ENCODE data around the gene PDE6B.
"Not testable (repeated sequence)": the region's sequence is repeated elsewhere in the genome, so short reads cannot be mapped to it uniquely, and the experiment has no call there.

PDE6B gene

GRCh38 chr4:703336-704197 is 78.2 kb downstream of the PDE6B start:
- no peak overlapping the region for H3K4me3 ChIP-seq (ENCODE audit: low read length)
- H3K27ac ChIP-seq (ENCODE audit: low read depth, low read length): no peak overlapping the region
- no peaks in the 10 kb centered on the region for H3K27me3 ChIP-seq (ENCODE audit: control insufficient read depth, insufficient read depth, low read length)
- H3K4me1 ChIP-seq (ENCODE audit: control insufficient read depth, insufficient read depth, low read length): peaks cover 12% of the 10 kb centered on the region
- no peak overlapping the region for H3K9ac ChIP-seq (ENCODE audit: low read length)
- H3K36me3 ChIP-seq (ENCODE audit: control insufficient read depth, insufficient read depth, low read length): no peaks in the 10 kb centered on the region

GRCh38 chr4:704198-704891 is 79.0 kb downstream of the PDE6B start:
- Histone ChIP-seq H3K9ac (ENCODE audit: low read length) (no peak overlapping the region), H3K27me3 (ENCODE audit: control insufficient read depth, insufficient read depth, low read length) (no peaks in the 10 kb centered on the region), H3K27ac (ENCODE audit: low read depth, low read length) (no peak overlapping the region), H3K4me1 (ENCODE audit: control insufficient read depth, insufficient read depth, low read length) (peaks cover 13% of the 10 kb centered on the region), H3K36me3 (ENCODE audit: control insufficient read depth, insufficient read depth, low read length) (no peaks in the 10 kb centered on the region), H3K4me3 (ENCODE audit: low read length) (no peak overlapping the region)

GRCh38 chr4:704971-705277 is 79.6 kb downstream of the PDE6B start:
- Histone ChIP-seq H3K4me3 (ENCODE audit: low read length) (peak overlapping the region; percentile 81), H3K4me1 (ENCODE audit: control insufficient read depth, insufficient read depth, low read length) (peaks cover 13% of the 10 kb centered on the region), H3K27me3 (ENCODE audit: control insufficient read depth, insufficient read depth, low read length) (no peaks in the 10 kb centered on the region), H3K27ac (ENCODE audit: low read depth, low read length) (no peak overlapping the region), H3K9ac (ENCODE audit: low read length) (peak overlapping the region; percentile 3), H3K36me3 (ENCODE audit: control insufficient read depth, insufficient read depth, low read length) (no peaks in the 10 kb centered on the region)

- Histone ChIP-seq H3K36me3 (ENCODE audit: control insufficient read depth, insufficient read depth, low read length) (no peaks in the 10 kb centered on the region), H3K27ac (ENCODE audit: low read depth, low read length) (peak within 1 kb of the TSS; percentile 72), H3K4me3 (ENCODE audit: low read length) (peak within 1 kb of the TSS; percentile 88), H3K4me1 (ENCODE audit: control insufficient read depth, insufficient read depth, low read length) (peaks cover 13% of the 10 kb centered on the region), H3K9ac (ENCODE audit: low read length) (peak within 1 kb of the TSS; percentile 93), H3K27me3 (ENCODE audit: control insufficient read depth, insufficient read depth, low read length) (no peaks in the 10 kb centered on the region)
Observed at GRCh38 chr4:705278-706082, 80.1 kb downstream of the PDE6B start, which contains the start of gene PCGF3. Gene PCGF3 (plus strand): TSS chr4:705832. CDS start chr4:733681, 27,849 bp downstream.

GRCh38 chr4:706083-706633 is 80.8 kb downstream of the PDE6B start:
- peak overlapping the region; percentile 72 for H3K27ac ChIP-seq (ENCODE audit: low read depth, low read length)

GRCh38 chr4:706834-707598 is 81.6 kb downstream of the PDE6B start:
- H3K27me3 ChIP-seq (ENCODE audit: control insufficient read depth, insufficient read depth, low read length): no peaks in the 10 kb centered on the region
- H3K4me1 ChIP-seq (ENCODE audit: control insufficient read depth, insufficient read depth, low read length): peaks cover 13% of the 10 kb centered on the region
- H3K9ac ChIP-seq (ENCODE audit: low read length): peak overlapping the region; percentile 36
- H3K27ac ChIP-seq (ENCODE audit: low read depth, low read length): no peak overlapping the region
- H3K36me3 ChIP-seq (ENCODE audit: control insufficient read depth, insufficient read depth, low read length): no peaks in the 10 kb centered on the region
- peak overlapping the region; percentile 72 for H3K4me3 ChIP-seq (ENCODE audit: low read length)

More at GRCh38 chr4:706083-706633, 80.8 kb downstream of the PDE6B start:
- Histone ChIP-seq H3K4me3 (ENCODE audit: low read length) (peak overlapping the region; percentile 88), H3K9ac (ENCODE audit: low read length) (peak overlapping the region; percentile 93), H3K4me1 (ENCODE audit: control insufficient read depth, insufficient read depth, low read length) (peaks cover 13% of the 10 kb centered on the region)
- not testable (repeated sequence) for H3K27me3 ChIP-seq (ENCODE audit: control insufficient read depth, insufficient read depth, low read length); H3K36me3 ChIP-seq (ENCODE audit: control insufficient read depth, insufficient read depth, low read length)

GRCh38 chr4:707929-708630 is 82.7 kb downstream of the PDE6B start:
- H3K4me3 ChIP-seq (ENCODE audit: low read length): peak overlapping the region; percentile 21
- H3K4me1 ChIP-seq (ENCODE audit: control insufficient read depth, insufficient read depth, low read length): peaks cover 13% of the 10 kb centered on the region
- no peaks in the 10 kb centered on the region for H3K36me3 ChIP-seq (ENCODE audit: control insufficient read depth, insufficient read depth, low read length)
- no peaks in the 10 kb centered on the region for H3K27me3 ChIP-seq (ENCODE audit: control insufficient read depth, insufficient read depth, low read length)
- H3K9ac ChIP-seq (ENCODE audit: low read length): no peak overlapping the region
- no peak overlapping the region for H3K27ac ChIP-seq (ENCODE audit: low read depth, low read length)

GRCh38 chr4:708631-708933 is 83.2 kb downstream of the PDE6B start:
- Histone ChIP-seq H3K36me3 (ENCODE audit: control insufficient read depth, insufficient read depth, low read length) (no peaks in the 10 kb centered on the region), H3K9ac (ENCODE audit: low read length) (no peak overlapping the region), H3K4me3 (ENCODE audit: low read length) (no peak overlapping the region), H3K4me1 (ENCODE audit: control insufficient read depth, insufficient read depth, low read length) (peaks cover 13% of the 10 kb centered on the region), H3K27me3 (ENCODE audit: control insufficient read depth, insufficient read depth, low read length) (no peaks in the 10 kb centered on the region), H3K27ac (ENCODE audit: low read depth, low read length) (no peak overlapping the region)

- Histone ChIP-seq H3K4me1 (ENCODE audit: control insufficient read depth, insufficient read depth, low read length) (peaks cover 13% of the 10 kb centered on the region), H3K27me3 (ENCODE audit: control insufficient read depth, insufficient read depth, low read length) (no peaks in the 10 kb centered on the region), H3K9ac (ENCODE audit: low read length) (no peak overlapping the region), H3K36me3 (ENCODE audit: control insufficient read depth, insufficient read depth, low read length) (no peaks in the 10 kb centered on the region), H3K4me3 (ENCODE audit: low read length) (no peak overlapping the region), H3K27ac (ENCODE audit: low read depth, low read length) (no peak overlapping the region)
Observed at GRCh38 chr4:709348-709747, 84.0 kb downstream of the PDE6B start.

GRCh38 chr4:710116-710515 is 84.7 kb downstream of the PDE6B start:
- Histone ChIP-seq H3K36me3 (ENCODE audit: control insufficient read depth, insufficient read depth, low read length) (no peaks in the 10 kb centered on the region), H3K27ac (ENCODE audit: low read depth, low read length) (no peak overlapping the region), H3K4me1 (ENCODE audit: control insufficient read depth, insufficient read depth, low read length) (peaks cover 13% of the 10 kb centered on the region), H3K27me3 (ENCODE audit: control insufficient read depth, insufficient read depth, low read length) (no peaks in the 10 kb centered on the region), H3K9ac (ENCODE audit: low read length) (no peak overlapping the region), H3K4me3 (ENCODE audit: low read length) (no peak overlapping the region)

GRCh38 chr4:710916-711315 is 85.5 kb downstream of the PDE6B start:
- H3K27me3 ChIP-seq (ENCODE audit: control insufficient read depth, insufficient read depth, low read length): no peaks in the 10 kb centered on the region
- H3K27ac ChIP-seq (ENCODE audit: low read depth, low read length): no peak overlapping the region
- H3K9ac ChIP-seq (ENCODE audit: low read length): no peak overlapping the region
- H3K36me3 ChIP-seq (ENCODE audit: control insufficient read depth, insufficient read depth, low read length): no peaks in the 10 kb centered on the region
- no peak overlapping the region for H3K4me3 ChIP-seq (ENCODE audit: low read length)
- peaks cover 13% of the 10 kb centered on the region for H3K4me1 ChIP-seq (ENCODE audit: control insufficient read depth, insufficient read depth, low read length)

All from rectal smooth muscle tissue (tissue), 1 donor.